AG08396 (cell line): ENCODE measurements around the gene ARHGAP31.
"Not testable (repeated sequence)": the region's sequence is repeated elsewhere in the genome, so short reads cannot be mapped to it uniquely, and the experiment has no call there.

Experiments used
- DNase-seq: peaks from one replicate; pipeline ENCODE4 v3.0.0; 2012; ENCODE audit warnings: low spot score, mixed read lengths

Gene ARHGAP31, protein sequence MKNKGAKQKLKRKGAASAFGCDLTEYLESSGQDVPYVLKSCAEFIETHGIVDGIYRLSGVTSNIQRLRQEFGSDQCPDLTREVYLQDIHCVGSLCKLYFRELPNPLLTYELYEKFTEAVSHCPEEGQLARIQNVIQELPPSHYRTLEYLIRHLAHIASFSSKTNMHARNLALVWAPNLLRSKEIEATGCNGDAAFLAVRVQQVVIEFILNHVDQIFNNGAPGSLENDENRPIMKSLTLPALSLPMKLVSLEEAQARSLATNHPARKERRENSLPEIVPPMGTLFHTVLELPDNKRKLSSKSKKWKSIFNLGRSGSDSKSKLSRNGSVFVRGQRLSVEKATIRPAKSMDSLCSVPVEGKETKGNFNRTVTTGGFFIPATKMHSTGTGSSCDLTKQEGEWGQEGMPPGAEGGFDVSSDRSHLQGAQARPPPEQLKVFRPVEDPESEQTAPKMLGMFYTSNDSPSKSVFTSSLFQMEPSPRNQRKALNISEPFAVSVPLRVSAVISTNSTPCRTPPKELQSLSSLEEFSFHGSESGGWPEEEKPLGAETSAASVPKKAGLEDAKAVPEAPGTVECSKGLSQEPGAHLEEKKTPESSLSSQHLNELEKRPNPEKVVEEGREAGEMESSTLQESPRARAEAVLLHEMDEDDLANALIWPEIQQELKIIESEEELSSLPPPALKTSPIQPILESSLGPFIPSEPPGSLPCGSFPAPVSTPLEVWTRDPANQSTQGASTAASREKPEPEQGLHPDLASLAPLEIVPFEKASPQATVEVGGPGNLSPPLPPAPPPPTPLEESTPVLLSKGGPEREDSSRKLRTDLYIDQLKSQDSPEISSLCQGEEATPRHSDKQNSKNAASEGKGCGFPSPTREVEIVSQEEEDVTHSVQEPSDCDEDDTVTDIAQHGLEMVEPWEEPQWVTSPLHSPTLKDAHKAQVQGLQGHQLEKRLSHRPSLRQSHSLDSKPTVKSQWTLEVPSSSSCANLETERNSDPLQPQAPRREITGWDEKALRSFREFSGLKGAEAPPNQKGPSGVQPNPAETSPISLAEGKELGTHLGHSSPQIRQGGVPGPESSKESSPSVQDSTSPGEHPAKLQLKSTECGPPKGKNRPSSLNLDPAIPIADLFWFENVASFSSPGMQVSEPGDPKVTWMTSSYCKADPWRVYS (N-terminal part only)

GRCh38 chr3:119293871-119294695 lies at the start of gene ARHGAP31:
Gene ARHGAP31 (plus strand): TSS chr3:119294383. CDS start chr3:119294905, 522 bp downstream.
- DNase-seq = peak; percentile 73

DNA sequence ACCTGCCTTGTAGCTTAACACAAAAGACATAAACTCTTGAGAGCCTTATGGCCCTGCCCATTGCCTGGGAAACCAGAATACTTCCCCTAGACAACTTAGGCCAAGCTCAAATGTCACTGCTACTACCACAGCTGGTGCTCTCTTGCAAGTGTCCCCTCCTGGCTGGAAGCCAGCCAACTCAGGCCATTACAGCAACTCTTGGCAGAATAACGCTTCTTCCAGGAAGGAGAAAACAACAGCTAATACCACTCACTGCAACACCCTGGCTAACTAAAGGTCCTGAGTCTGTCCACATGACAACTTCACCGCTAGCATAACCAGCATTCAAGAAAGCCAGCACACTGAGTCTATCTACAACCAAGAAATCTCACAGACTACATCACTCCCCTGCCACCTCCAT lies 48.4 kb upstream of the ARHGAP31 start:
- no peak for DNase-seq

DNA sequence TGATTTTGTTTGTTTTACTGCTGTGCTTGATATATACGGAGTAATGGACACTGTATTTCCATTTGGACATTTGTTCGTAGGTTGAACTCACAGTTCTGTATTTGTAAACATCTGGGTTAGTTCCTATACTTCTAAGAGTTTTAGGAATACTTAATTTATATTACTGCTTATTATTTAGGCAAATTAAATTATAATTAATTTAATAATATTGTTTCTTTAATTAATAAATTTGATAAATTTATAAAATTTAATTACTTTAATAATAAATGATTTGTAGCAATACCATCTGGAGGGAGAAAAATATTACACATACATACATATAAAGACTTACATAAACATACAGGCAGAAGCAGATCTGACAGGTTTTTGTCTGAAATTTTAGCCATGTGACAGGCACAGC lies 39.0 kb upstream of the ARHGAP31 start:
- no peak for DNase-seq

- DNase-seq = no peak
These were observed 37.1 kb upstream of the ARHGAP31 start for GRCh38 chr3:119257111-119257510.

DNA sequence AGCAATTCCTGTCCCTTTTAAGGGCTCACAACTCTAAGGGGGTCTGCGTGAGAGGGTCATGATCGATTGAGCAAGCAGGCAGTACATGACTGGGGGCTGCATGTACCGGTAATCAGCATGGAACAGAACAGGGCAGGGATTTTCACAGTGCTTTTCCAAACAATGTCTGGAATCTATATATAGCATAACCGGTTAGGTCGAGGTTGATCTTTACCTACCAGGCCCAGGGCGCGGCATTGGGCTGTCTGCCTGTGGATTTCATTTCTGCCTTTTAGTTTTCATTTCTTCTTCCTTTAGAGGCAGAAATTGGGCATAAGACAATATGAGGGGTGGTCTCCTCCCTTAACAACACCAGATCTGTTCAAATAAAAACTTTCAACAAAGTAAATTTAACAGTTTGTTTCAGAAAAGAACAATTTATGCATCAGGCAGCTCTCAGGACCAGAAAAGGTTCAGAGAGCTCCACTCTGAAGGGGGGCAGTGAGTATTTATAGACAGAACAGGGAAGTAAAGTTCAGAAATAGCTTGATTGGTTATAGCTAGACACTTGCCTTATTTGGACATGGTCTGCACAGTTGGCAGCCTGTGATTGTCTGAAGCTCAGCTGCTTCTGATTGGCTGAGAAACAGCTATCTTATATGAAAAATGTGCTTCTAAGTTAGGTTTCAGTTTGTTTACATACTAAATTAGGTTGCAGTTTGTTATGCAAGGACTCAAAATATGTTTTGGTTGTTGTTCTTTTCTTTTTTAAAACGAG lies 36.4 kb upstream of the ARHGAP31 start:
- DNase-seq = no peak

DNA sequence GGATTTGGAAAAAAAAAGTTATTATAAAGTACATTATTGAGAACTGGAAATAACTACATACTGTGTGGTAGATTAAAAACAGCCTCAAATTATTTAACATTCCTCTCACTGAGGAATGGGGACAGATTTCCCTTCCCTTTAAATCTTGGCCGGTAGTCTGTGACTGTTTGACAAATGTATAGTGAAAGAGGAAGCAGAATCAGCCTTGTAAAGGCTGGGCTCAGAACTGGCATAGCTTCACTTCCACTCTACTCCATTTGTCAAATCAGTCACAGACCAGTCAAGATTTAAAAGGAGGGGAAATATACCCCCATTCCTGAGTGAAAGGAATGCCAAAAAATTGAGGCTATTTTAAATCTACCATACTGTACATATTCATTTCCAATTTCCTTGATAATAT lies 35.3 kb upstream of the ARHGAP31 start:
- DNase-seq = no peak

DNA sequence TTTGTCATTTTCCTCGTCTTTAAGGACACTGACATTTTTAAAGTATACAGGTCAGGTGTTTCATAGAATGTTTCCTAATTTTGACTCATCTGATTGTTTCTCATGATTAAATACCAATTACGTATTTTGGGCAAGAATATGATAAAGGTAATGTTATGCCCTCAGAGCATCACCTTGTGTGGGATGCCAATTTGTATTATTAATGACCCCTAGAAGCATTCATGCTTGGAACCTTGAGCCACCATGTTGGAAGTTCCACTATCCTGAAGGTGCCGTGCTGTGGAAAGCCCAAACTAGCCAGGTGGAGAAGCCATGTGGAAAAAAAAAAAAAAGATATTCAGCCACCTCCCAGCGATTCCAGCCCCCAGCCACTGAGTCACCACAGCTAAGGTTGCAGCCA lies 34.4 kb upstream of the ARHGAP31 start:
- no peak for DNase-seq

DNA sequence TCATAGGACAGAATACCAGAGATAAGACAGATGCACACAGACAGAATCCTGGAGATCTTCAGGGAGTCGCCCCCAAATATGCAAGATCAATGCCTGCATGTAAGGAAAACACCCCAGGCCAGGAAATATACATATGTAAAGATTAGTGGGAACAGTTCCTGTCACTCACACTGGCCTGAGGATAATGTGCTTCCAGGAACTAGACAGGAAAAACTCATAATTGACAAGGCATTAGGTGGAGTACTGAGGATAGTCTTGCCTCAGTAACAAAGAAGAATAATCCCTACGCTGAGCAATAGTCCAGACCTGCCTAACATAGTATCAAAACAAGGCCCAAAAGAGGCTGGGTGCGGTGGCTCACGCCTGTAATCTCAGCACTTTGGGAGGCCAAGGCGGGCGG lies 33.1 kb upstream of the ARHGAP31 start:
- no peak for DNase-seq

- not testable (repeated sequence) for DNase-seq
These were observed 24.0 kb upstream of the ARHGAP31 start for GRCh38 chr3:119270212-119270611.

DNA sequence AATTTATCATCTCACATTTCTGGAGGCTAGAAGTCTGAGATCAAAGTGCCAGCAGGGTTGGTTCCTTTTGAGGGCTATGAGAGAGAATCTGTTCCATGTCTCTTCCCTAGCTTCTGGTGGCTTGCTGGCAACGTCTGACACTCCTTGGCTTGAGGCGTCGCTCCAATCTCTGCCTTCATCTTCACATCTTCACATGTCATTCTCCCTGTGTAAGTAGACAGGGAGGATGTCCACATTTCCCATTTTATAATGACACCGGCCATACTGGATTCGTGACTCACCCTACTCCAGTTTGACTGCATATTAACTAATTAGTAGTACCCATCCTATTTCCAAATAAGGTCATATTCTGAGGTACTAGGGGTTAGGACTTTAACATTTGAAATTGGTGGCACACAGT lies 17.5 kb upstream of the ARHGAP31 start:
- no peak for DNase-seq

- DNase-seq = no peak
These were observed 15.1 kb upstream of the ARHGAP31 start for GRCh38 chr3:119279101-119279554.

GRCh38 chr3:119279584-119280243 lies 14.5 kb upstream of the ARHGAP31 start:
- no peak for DNase-seq

DNA sequence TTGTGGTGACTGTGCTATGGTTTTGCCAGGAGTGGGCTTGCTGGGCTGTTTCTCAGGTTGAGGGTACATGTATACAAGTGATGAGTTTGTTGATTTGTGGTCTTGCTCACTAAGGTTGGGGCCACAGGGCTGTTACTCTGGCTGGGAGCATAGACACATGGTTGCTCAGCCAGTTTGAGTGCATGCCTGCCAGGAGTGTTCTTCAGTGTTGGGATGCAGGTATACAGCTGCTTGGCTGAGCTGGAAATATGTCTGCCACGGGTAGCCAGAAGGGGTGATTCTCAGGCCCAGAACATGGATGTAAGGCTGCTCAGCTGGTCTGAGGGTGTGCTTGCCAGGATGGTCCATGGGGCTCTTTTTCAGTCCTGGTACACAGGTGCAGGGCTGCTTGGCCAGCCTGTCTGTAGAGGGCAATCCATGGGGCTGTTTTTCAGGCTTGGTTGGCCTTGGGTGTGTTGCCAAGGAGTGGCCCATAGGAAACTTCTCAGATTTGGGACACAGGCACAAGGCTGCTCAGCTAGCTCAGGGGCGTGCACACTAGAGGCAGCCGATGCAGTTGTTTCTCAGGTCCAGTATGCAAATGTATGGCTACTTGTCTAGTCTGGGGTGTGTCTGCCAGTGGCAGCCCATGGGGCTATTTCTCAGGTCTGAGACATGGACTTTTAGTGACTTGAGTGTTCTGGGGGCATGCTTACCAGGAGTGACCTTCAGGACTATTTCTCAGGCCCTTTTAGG lies 5.3 kb upstream of the ARHGAP31 start:
- DNase-seq = no peak

DNA sequence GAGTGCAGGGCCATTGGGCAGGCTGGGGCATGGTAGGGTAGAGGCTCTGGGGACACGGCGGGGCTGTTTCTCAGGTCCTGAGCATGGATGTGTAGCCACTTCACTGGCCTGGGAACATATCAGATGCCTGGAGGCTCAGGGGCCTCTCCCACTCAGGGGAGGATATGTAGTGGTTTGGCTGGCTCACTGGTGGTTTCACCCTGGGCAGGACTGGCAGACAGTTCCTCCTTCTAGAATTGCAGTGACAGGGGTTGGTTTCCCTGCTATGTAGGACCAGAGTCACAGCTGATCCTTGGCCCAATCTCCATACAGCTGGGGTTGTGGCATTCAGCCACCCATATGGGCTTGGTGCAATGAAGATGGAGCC lies 4.8 kb upstream of the ARHGAP31 start:
- no peak for DNase-seq

GRCh38 chr3:119290613-119291012 lies 3.6 kb upstream of the ARHGAP31 start:
- no peak for DNase-seq

GRCh38 chr3:119291062-119291700 lies 3.0 kb upstream of the ARHGAP31 start:
- no peak for DNase-seq

GRCh38 chr3:119292666-119293065 lies 1.5 kb upstream of the ARHGAP31 start:
- no peak for DNase-seq

DNA sequence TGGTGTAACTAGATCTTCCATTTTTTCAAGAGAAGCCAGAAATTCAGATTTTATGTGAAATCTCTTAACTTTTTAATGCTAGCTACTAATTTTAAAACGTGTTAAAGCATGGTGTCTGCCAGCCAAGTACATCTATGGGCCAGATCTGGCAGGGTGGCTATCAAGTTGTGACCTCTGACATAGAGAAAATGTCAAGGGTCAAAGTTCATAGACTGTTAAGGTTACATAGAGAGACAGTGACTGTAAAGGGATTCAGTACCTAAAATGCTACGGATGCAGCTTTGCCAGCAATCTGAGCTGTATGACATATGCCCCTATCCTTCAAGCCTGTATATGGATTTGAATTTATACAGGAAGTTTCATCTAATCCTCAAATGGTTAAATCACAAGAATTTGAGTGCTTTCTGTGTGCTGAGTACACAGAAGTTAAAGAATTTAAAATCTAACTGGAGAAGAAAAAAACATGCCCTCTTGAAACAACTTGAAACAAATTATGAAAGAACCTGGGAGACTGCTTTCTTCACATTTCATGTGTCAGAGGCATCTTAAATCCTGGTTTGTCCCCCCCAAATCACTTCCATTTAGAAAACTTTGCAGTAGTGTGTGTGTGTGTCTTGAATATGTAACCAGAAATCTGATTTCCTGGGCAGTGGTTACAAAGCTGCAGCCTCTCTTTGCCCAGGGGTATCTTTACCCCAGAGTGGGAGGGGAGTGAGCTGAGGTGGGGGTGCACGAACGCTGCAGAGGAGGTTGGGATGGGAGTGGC lies 895 bp upstream of the ARHGAP31 start:
- DNase-seq = no peak
